ENCODE measurements around the gene EFHD2.

GRCh38 chr1:15406614-15407559 lies 2.8 kb upstream of the EFHD2 start:
- TF ChIP-seq EZH2 (IDR thresholded peaks at IDR 0.05; ENCODE audit: borderline replicate concordance, insufficient read depth, low read length, poor library complexity, severe bottlenecking) (no peak), RAD21 (conservative IDR thresholded peaks at IDR 0.05) (no peak), CTCF (IDR thresholded peaks at IDR 0.05; ENCODE audit: poor library complexity, severe bottlenecking) (no peak), REST (IDR thresholded peaks at IDR 0.05; ENCODE audit: borderline replicate concordance) (no peak)

Data from neural cell (in vitro differentiated cells).